ENCODE data around the gene FBXL16.
A peak's percentile ranks its signal among the peaks of the same experiment; 100 is the strongest.

FBXL16 gene

DNA sequence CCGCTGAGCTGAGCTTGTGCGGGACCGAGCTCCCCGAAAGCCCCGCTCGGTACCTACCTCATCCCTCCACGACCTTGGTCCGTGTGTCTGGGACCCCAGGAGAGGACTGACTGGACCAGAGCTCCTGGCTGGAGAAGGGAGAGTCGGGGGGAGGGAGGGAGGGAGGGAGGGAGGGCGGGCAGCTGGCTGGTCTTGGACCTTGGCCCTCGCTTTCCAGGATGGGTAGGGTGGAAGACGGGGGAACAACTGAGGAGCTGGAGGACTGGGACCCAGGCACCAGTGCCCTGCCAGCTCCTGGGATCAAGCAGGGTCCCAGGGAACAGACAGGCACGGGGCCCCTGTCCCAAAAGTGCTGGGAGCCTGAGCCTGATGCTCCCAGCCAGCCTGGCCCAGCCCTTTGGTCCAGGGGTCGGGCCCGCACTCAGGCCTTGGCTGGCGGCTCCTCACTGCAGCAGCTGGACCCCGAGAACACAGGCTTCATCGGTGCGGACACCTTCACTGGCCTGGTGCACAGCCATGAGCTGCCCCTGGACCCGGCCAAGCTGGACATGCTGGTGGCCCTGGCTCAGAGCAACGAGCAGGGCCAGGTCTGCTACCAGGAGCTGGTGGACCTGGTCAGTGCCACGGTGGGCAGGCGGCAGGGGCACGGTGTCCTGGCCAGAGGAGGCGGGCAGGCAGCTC is 29.6 kb downstream of the FBXL16 start:
- no peak overlapping the region for H3K4me2 ChIP-seq (ENCODE audit: low read length)

DNA sequence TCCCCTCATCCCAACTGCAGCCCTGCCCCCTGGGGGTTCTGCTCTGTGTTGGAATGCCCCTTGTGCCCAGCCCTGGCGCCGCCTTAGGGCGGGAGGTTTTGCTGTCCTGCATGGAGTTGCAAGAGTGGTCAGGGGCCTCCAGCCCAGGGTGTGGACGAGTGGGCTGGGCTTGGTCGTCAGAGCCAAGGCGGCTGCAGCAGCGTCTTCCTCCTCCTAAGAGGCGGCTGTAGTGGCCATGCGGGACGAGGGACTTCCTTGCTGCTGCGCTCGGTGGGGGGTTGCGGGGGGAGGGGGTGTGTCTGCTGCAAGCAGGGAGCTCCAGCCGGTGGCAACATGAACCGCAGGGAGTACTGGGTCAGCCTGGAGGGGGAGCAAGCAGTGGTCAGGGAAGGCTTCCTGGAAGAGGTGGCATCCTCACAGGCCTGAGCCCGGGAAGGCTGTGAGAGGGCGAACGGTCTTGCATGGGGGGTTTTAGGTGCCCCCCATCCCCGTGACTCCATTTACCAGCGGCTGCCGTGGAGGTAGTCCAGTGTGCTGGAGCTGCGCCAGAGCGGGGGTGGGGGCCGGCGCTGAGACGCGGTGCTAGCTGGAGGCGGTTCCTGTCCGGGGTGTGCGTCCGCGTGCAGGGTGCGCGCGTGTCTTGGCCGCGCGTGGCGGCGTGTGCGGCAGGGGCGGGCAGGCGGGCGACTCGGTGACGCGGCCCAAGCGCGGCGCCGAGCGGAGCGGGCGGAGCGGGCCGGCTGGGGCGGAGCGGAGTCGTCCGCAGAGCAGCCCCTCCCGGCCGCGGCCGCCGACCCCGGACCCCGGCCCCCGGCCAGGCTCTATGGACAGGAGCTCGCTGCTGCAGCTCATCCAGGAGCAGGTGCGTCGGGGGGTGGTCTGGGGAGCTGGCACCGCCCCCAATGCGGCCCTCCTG is 30.4 kb downstream of the FBXL16 start, which contains the start of gene RHBDL1:
RHBDL1 (plus strand) TSS at position 704 of the 916 bp plus-strand sequence; CDS start at position 824, 120 bp downstream.
- H3K36me3 ChIP-seq (ENCODE audit: control insufficient read depth, low read length), result peaks cover 39% of the 10 kb centered on the region
- H3K9me3 ChIP-seq (ENCODE audit: control insufficient read depth, insufficient read depth, low read length), result no peaks in the 10 kb centered on the region
- TF ChIP-seq EZH2phosphoT487 (IDR thresholded peaks at IDR 0.05; ENCODE audit: borderline replicate concordance, low read length), result no peak
- TF ChIP-seq, protein P1, sequence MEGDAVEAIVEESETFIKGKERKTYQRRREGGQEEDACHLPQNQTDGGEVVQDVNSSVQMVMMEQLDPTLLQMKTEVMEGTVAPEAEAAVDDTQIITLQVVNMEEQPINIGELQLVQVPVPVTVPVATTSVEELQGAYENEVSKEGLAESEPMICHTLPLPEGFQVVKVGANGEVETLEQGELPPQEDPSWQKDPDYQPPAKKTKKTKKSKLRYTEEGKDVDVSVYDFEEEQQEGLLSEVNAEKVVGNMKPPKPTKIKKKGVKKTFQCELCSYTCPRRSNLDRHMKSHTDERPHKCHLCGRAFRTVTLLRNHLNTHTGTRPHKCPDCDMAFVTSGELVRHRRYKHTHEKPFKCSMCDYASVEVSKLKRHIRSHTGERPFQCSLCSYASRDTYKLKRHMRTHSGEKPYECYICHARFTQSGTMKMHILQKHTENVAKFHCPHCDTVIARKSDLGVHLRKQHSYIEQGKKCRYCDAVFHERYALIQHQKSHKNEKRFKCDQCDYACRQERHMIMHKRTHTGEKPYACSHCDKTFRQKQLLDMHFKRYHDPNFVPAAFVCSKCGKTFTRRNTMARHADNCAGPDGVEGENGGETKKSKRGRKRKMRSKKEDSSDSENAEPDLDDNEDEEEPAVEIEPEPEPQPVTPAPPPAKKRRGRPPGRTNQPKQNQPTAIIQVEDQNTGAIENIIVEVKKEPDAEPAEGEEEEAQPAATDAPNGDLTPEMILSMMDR (IDR thresholded peaks at IDR 0.05; ENCODE audit: low read depth, low read length, poor library complexity, severe bottlenecking), result no peak
- peaks cover 18% of the 10 kb centered on the region for H3K4me1 ChIP-seq (ENCODE audit: control insufficient read depth, low read length)
- no peak within 1 kb of the TSS for H3K27ac ChIP-seq (ENCODE audit: low read depth, low read length)
- H3K4me3 ChIP-seq (ENCODE audit: low read length), result no peak within 1 kb of the TSS
- H3K27me3 ChIP-seq (ENCODE audit: control insufficient read depth, low read length), result peaks cover 3% of the 10 kb centered on the region; the same call in 1 of the 2 replicates
- peaks cover 5% of the 10 kb centered on the region; the same call in 1 of the 2 replicates for H4K20me1 ChIP-seq (ENCODE audit: control insufficient read depth, insufficient read depth, low read depth, low read length)
- no peaks in the 10 kb centered on the region for H3K79me2 ChIP-seq (ENCODE audit: control insufficient read depth, low read length)
- no peaks in the 10 kb centered on the region for H3K9me2 ChIP-seq (replicated peaks; ENCODE audit: control insufficient read depth, low read length)
- H3F3A ChIP-seq (ENCODE audit: control insufficient read depth, insufficient read depth), result no peaks in the 10 kb centered on the region; the same call in 1 of the 2 replicates
- peak within 1 kb of the TSS; percentile 12; the same call in 1 of the 2 replicates for H3K4me2 ChIP-seq (ENCODE audit: low read length)

More for the DNA sequence above, 29.6 kb downstream of the FBXL16 start:
- peaks cover 20% of the 10 kb centered on the region for H3K4me1 ChIP-seq (ENCODE audit: control insufficient read depth, low read length)
- peaks cover 3% of the 10 kb centered on the region; the same call in 1 of the 2 replicates for H3K27me3 ChIP-seq (ENCODE audit: control insufficient read depth, low read length)
- H3F3A ChIP-seq (ENCODE audit: control insufficient read depth, insufficient read depth), result no peaks in the 10 kb centered on the region; the same call in 1 of the 2 replicates
- peaks cover 7% of the 10 kb centered on the region for H3K79me2 ChIP-seq (ENCODE audit: control insufficient read depth, low read length)
- H4K20me1 ChIP-seq (ENCODE audit: control insufficient read depth, insufficient read depth, low read depth, low read length), result peaks cover 9% of the 10 kb centered on the region; the same call in 1 of the 2 replicates
- H3K9me2 ChIP-seq (replicated peaks; ENCODE audit: control insufficient read depth, low read length), result no peaks in the 10 kb centered on the region
- TF ChIP-seq, protein P1 (IDR thresholded peaks at IDR 0.05; ENCODE audit: low read depth, low read length, poor library complexity, severe bottlenecking), result no peak
- no peak for TF ChIP-seq EZH2phosphoT487 (IDR thresholded peaks at IDR 0.05; ENCODE audit: borderline replicate concordance, low read length)
- H3K36me3 ChIP-seq (ENCODE audit: control insufficient read depth, low read length), result peaks cover 35% of the 10 kb centered on the region
- no peak overlapping the region for H3K27ac ChIP-seq (ENCODE audit: low read depth, low read length)
- no peak overlapping the region for H3K4me3 ChIP-seq (ENCODE audit: low read length)
- no peaks in the 10 kb centered on the region for H3K9me3 ChIP-seq (ENCODE audit: control insufficient read depth, insufficient read depth, low read length)

DNA sequence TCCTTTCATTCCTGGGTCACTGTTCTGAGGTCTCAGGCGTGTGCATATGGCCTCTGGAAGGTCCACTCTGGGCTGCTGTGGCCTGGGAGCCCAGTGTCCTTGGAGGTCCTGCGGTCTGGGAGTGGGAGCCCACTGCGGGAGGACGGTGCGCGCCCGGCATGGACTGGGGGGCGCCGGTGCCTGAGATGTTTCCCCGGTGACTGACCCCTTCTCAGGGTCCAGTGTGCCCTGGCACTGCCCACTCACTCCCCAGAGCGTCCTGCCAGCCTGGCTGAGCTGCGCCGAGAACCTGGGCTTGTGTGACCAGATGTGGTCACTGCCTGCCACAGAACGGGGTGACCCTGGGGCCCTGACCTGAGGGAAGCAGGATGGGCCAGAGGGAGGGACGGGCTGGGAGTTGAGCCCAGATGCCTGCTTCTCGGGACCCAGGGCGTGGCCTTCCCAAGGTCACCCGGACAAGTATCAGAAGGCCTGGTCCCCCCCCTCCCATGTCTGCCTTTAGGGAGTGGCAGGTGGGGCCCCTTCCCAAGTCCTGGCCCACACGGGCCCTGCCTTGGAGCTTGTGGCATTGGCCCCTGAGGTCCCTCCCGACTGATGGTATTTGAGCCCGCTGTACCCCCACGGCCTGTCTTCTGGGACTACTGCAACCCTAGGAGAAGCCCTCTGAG is 31.3 kb downstream of the FBXL16 start:
- no peaks in the 10 kb centered on the region; the same call in 1 of the 2 replicates for H3F3A ChIP-seq (ENCODE audit: control insufficient read depth, insufficient read depth)
- H3K79me2 ChIP-seq (ENCODE audit: control insufficient read depth, low read length), result peaks cover 8% of the 10 kb centered on the region
- H4K20me1 ChIP-seq (ENCODE audit: control insufficient read depth, insufficient read depth, low read depth, low read length), result peaks cover 5% of the 10 kb centered on the region; the same call in 1 of the 2 replicates
- peaks cover 48% of the 10 kb centered on the region for H3K36me3 ChIP-seq (ENCODE audit: control insufficient read depth, low read length)
- no peak overlapping the region for H3K4me2 ChIP-seq (ENCODE audit: low read length)
- H3K4me3 ChIP-seq (ENCODE audit: low read length), result no peak overlapping the region
- no peak for TF ChIP-seq EZH2phosphoT487 (IDR thresholded peaks at IDR 0.05; ENCODE audit: borderline replicate concordance, low read length)
- TF ChIP-seq, protein P1 (IDR thresholded peaks at IDR 0.05; ENCODE audit: low read depth, low read length, poor library complexity, severe bottlenecking), result no peak
- peaks cover 3% of the 10 kb centered on the region; the same call in 1 of the 2 replicates for H3K27me3 ChIP-seq (ENCODE audit: control insufficient read depth, low read length)
- peaks cover 17% of the 10 kb centered on the region for H3K4me1 ChIP-seq (ENCODE audit: control insufficient read depth, low read length)
- H3K9me3 ChIP-seq (ENCODE audit: control insufficient read depth, insufficient read depth, low read length), result no peaks in the 10 kb centered on the region
- H3K9me2 ChIP-seq (replicated peaks; ENCODE audit: control insufficient read depth, low read length), result no peaks in the 10 kb centered on the region
- H3K27ac ChIP-seq (ENCODE audit: low read depth, low read length), result no peak overlapping the region
